H1 (cell line): Measurements from ENCODE around the gene ATP5F1E. TPM values are rescaled to one million over a fixed set of nuclear protein-coding genes. Genes with fewer than 3 reads are reported as not detected.
A peak's percentile ranks its signal among the peaks of the same experiment; 100 is the strongest.

ENCODE experiments used
- CTCF ChIA-PET: fragments of 300-600 bp; sonication (Branson Sonifier 250); formaldehyde crosslinking; loops from one replicate; lab custom pipeline; 2021; ENCODE audit not compliant: partially characterized antibody; lab: Charles Lee
- POLR2A ChIA-PET: fragments of 300-600 bp; sonication (Branson Sonifier 250); formaldehyde crosslinking; loops from one replicate; lab custom pipeline; 2021; ENCODE audit warnings: inconsistent platforms; ENCODE audit not compliant: partially characterized antibody; lab: Charles Lee
- DNase-seq, 2 experiments: peaks; one replicate each; pipeline versions ENCODE4 v3.0.0 to v3.0.0-alpha.2; 2010 to 2022; ENCODE audit warnings: low spot score in 2 of 2, low read depth in 1 of 2, mixed read lengths in 1 of 2
- FAIRE-seq: peaks from 2 replicates; lab custom pipeline; 2011; peaks lifted over from hg19 to GRCh38; lab: Jason Lieb, UNC
- H2AFZ ChIP-seq: 2 replicates; pipeline ENCODE4 v1.8.1; 2012; ENCODE audit warnings: low read length, inconsistent platforms
- H2AK5ac ChIP-seq: 2 replicates; pipeline ENCODE4 v1.6.1; 2013; ENCODE audit warnings: low read depth, low read length
- H2BK120ac ChIP-seq: replicated peaks from 2 replicates; pipeline ENCODE3; 2013; ENCODE audit warnings: low read depth, low read length, inconsistent platforms
- H2BK12ac ChIP-seq: 2 replicates; pipeline ENCODE4 v1.6.1; 2013; ENCODE audit warnings: low read depth, low read length
- H2BK15ac ChIP-seq: 2 replicates; pipeline ENCODE4 v1.6.1; 2013; ENCODE audit warnings: low read length
- H2BK20ac ChIP-seq: 2 replicates; pipeline ENCODE4 v1.6.1; 2013; ENCODE audit warnings: low read length
- H2BK5ac ChIP-seq: 2 replicates; pipeline ENCODE4 v1.6.1; 2013; ENCODE audit warnings: low read depth, low read length
- H3K14ac ChIP-seq: 2 replicates; pipeline ENCODE4 v1.6.1; 2013; ENCODE audit warnings: inconsistent platforms; ENCODE audit not compliant: insufficient read length
- H3K18ac ChIP-seq: 2 replicates; pipeline ENCODE4 v1.6.1; 2013; ENCODE audit warnings: low read length; ENCODE audit errors: extremely low read depth
- H3K23ac ChIP-seq: 2 replicates; pipeline ENCODE4 v1.6.1; 2013; ENCODE audit warnings: inconsistent platforms; ENCODE audit not compliant: insufficient read length
- H3K23me2 ChIP-seq: 2 replicates; pipeline ENCODE4 v1.6.1; 2013; ENCODE audit warnings: low read depth, low read length
- H3K27ac ChIP-seq: 2 replicates; pipeline ENCODE4 v1.6.1; 2011; ENCODE audit warnings: low read depth, low read length, inconsistent platforms
- H3K27me3 ChIP-seq, 4 experiments: replicated peaks in 1 of 4; 1 replicate in 1 of 4; 2 replicates in 3 of 4; pipeline versions ENCODE4 v1.6.1 to v1.8.1; 2011 to 2013; ENCODE audit warnings: low read length in 3 of 4, mild to moderate bottlenecking in 3 of 4, inconsistent platforms in 2 of 4, mixed read lengths in 2 of 4, moderate library complexity in 1 of 4; ENCODE audit not compliant: control insufficient read depth in 3 of 4, insufficient read depth in 3 of 4; ENCODE audit errors: extremely low read depth in 1 of 4
- H3K36me3 ChIP-seq, 4 experiments: 2 replicates each; pipeline versions ENCODE4 v1.6.1 to v1.8.1; 2011 to 2013; ENCODE audit warnings: mild to moderate bottlenecking in 4 of 4, low read length in 3 of 4, moderate library complexity in 2 of 4, control low read depth in 1 of 4, inconsistent platforms in 1 of 4; ENCODE audit not compliant: insufficient read depth in 4 of 4, control insufficient read depth in 2 of 4
- H3K4ac ChIP-seq: replicated peaks from 2 replicates; pipeline ENCODE3; 2013; ENCODE audit warnings: low read length, low read depth, mixed read lengths, inconsistent platforms; ENCODE audit not compliant: insufficient read length
- H3K4me1 ChIP-seq, 4 experiments: replicated peaks in 1 of 4; 1 replicate in 1 of 4; 2 replicates in 3 of 4; pipeline versions ENCODE4 v1.6.1 to v1.8.1; 2011 to 2013; ENCODE audit warnings: low read length in 3 of 4, inconsistent platforms in 2 of 4, mixed read lengths in 1 of 4; ENCODE audit not compliant: insufficient read depth in 4 of 4, control insufficient read depth in 3 of 4
- H3K4me2 ChIP-seq, 2 experiments: 2 replicates each; pipeline versions ENCODE4 v1.6.1 to v1.8.1; 2011 to 2013; ENCODE audit warnings: low read depth in 2 of 2, low read length in 2 of 2, control low read depth in 1 of 2, inconsistent platforms in 1 of 2, mild to moderate bottlenecking in 1 of 2; ENCODE audit not compliant: insufficient read depth in 1 of 2
- H3K4me3 ChIP-seq, 4 experiments: fragments of 200-600, 300-600 bp in 1 of 4; sonication (generic), shearing (Covaris generic), sonication (Bioruptor Twin) in 1 of 4; 2 replicates each; pipeline versions ENCODE4 v1.5.1 to v1.8.1; 2011 to 2016; ENCODE audit warnings: low read length in 4 of 4, low read depth in 3 of 4, control low read depth in 2 of 4, inconsistent platforms in 2 of 4, mild to moderate bottlenecking in 2 of 4, mixed read lengths in 1 of 4, moderate library complexity in 1 of 4; ENCODE audit not compliant: insufficient read depth in 2 of 4; ENCODE audit errors: extremely low read depth in 1 of 4
- H3K56ac ChIP-seq: replicated peaks from 2 replicates; pipeline ENCODE3; 2013; ENCODE audit warnings: low read depth, mild to moderate bottlenecking, mixed read lengths, low read length, inconsistent platforms; ENCODE audit not compliant: insufficient read length
- H3K79me1 ChIP-seq: 2 replicates; pipeline ENCODE4 v1.6.1; 2013; ENCODE audit warnings: low read depth, low read length, control low read depth
- H3K79me2 ChIP-seq, 2 experiments: 2 replicates each; pipeline versions ENCODE4 v1.6.1 to v1.8.1; 2012 to 2013; ENCODE audit warnings: low read length in 2 of 2, mild to moderate bottlenecking in 2 of 2, inconsistent platforms in 1 of 2; ENCODE audit not compliant: insufficient read depth in 2 of 2, control insufficient read depth in 1 of 2
- H3K9ac ChIP-seq, 4 experiments: replicated peaks in 1 of 4; 1 replicate in 1 of 4; 2 replicates in 3 of 4; pipeline versions ENCODE4 v1.6.1 to v1.8.1; 2011 to 2013; ENCODE audit warnings: low read depth in 3 of 4, low read length in 3 of 4, control low read depth in 2 of 4, mild to moderate bottlenecking in 2 of 4, moderate library complexity in 2 of 4, inconsistent platforms in 1 of 4; ENCODE audit errors: extremely low read depth in 1 of 4
- H3K9me3 ChIP-seq, 2 experiments: 2 replicates each; pipeline versions ENCODE4 v1.6.1 to v1.8.1; 2012 to 2013; ENCODE audit warnings: mild to moderate bottlenecking in 2 of 2, moderate library complexity in 2 of 2, control low read depth in 1 of 2, inconsistent platforms in 1 of 2, low read depth in 1 of 2, low read length in 1 of 2, mixed read lengths in 1 of 2; ENCODE audit not compliant: insufficient read depth in 2 of 2
- H4K20me1 ChIP-seq, 2 experiments: replicated peaks in 1 of 2; 2 replicates each; pipeline versions ENCODE3 to v1.8.1; 2011 to 2013; ENCODE audit warnings: inconsistent platforms in 2 of 2, low read length in 2 of 2, mild to moderate bottlenecking in 1 of 2; ENCODE audit not compliant: insufficient read depth in 2 of 2, control insufficient read depth in 1 of 2
- H4K5ac ChIP-seq: 2 replicates; pipeline ENCODE4 v1.6.1; 2013; ENCODE audit warnings: low read length, low read depth, mixed read lengths, inconsistent platforms; ENCODE audit not compliant: insufficient read length
- H4K8ac ChIP-seq: 2 replicates; pipeline ENCODE4 v1.8.0; 2013; ENCODE audit warnings: mild to moderate bottlenecking, moderate library complexity, low read length, inconsistent platforms; ENCODE audit not compliant: insufficient read depth; ENCODE audit errors: extremely low read depth
- H4K91ac ChIP-seq: replicated peaks from 2 replicates; pipeline ENCODE3; 2013; ENCODE audit warnings: low read length, mixed read lengths, inconsistent platforms; ENCODE audit not compliant: insufficient read length
- BRCA1 ChIP-seq: IDR thresholded peaks from 2 replicates; pipeline ENCODE4 v1.6.1; 2012; ENCODE audit warnings: low read depth, low read length, improper control_type of control experiment
- CBX8 ChIP-seq: fragments of 300-800, 300-1000 bp; sonication (generic); IDR thresholded peaks from 2 replicates; pipeline ENCODE4 v1.7.1; 2016; ENCODE audit warnings: low read depth, low read length, borderline replicate concordance
- CTCF ChIP-seq, 3 experiments: IDR thresholded peaks; 1 replicate in 2 of 3; 2 replicates in 1 of 3; pipeline versions ENCODE4 v1.5.1 to v1.6.1; 2011; ENCODE audit warnings: low read length in 3 of 3, mild to moderate bottlenecking in 3 of 3, inconsistent platforms in 2 of 3, low read depth in 1 of 3, moderate library complexity in 1 of 3; ENCODE audit not compliant: insufficient read depth in 1 of 3; ENCODE audit errors: control extremely low read depth in 1 of 3
- E2F6 ChIP-seq: IDR thresholded peaks from 2 replicates; pipeline ENCODE4 v1.6.1; 2012; ENCODE audit warnings: inconsistent platforms
- GTF2F1 ChIP-seq: IDR thresholded peaks from 2 replicates; pipeline ENCODE4 v1.6.1; 2012; ENCODE audit warnings: low read depth, low read length, improper control_type of control experiment, borderline replicate concordance
- JUN ChIP-seq: IDR thresholded peaks from 2 replicates; pipeline ENCODE4 v1.6.1; 2011; ENCODE audit warnings: low read depth, mild to moderate bottlenecking, improper control_type of control experiment, low read length
- SRF ChIP-seq: IDR thresholded peaks from 2 replicates; pipeline ENCODE4 v1.6.1; 2011; ENCODE audit warnings: mild to moderate bottlenecking, low read depth, low read length, moderate library complexity
- SUZ12 ChIP-seq: fragments of 200-600 bp; sonication (generic); IDR thresholded peaks from 2 replicates; pipeline ENCODE4 v1.6.1; 2012; ENCODE audit warnings: mild to moderate bottlenecking, inconsistent platforms, low read length, moderate library complexity, mixed read lengths
- WGBS, 2 experiments: shearing (Covaris generic) in 1 of 2; methylation state at CpG; one replicate each; pipeline versions ENCODE4 v1.1.6 to v1.1.7; 2013 to 2015; ENCODE audit warnings: low lambda C conversion rate in 2 of 2, mixed read lengths in 2 of 2, inconsistent platforms in 1 of 2, low coverage in 1 of 2, missing lambda C conversion rate in 1 of 2; ENCODE audit not compliant: insufficient replicate concordance in 2 of 2, insufficient coverage in 1 of 2, insufficient read length in 1 of 2; ENCODE audit errors: extremely low coverage in 1 of 2, missing lambda C conversion rate in 1 of 2; 5-methylcytosine and 5-hydroxymethylcytosine counted together
- polyA plus RNA-seq, 7 experiments: library from polyadenylated mRNA; depleted of rRNA in 3 of 7; stranded (reverse) in 5 of 7; unstranded in 2 of 7; fragments of >200 nt in 5 of 7; fragments of 200-250 nt in 2 of 7; gene quantifications; 1 replicate in 5 of 7; 2 replicates in 1 of 7; 4 replicates in 1 of 7; pipeline versions ENCODE4 v1.2.1 to v1.2.3, GENCODE V29; 2011 to 2013; ENCODE audit warnings: missing spikeins in 2 of 7, mixed read lengths in 2 of 7
- total RNA-seq: library from RNA; stranded (reverse); fragmentation: NEBNext Ultra II Directional; extraction: Animal tissue kit (Norgen Biotek cat#: 25700); gene quantifications from 2 replicates; pipeline ENCODE4 v1.2.1, GENCODE V29; 2021

ATP5F1E gene
- total and polyA plus RNA-seq, 2 of the 8 experiments (the other 6 are each of a cell fraction or from before 2014, with no cell fraction given) = 15.7 to 47.8 TPM

DNA sequence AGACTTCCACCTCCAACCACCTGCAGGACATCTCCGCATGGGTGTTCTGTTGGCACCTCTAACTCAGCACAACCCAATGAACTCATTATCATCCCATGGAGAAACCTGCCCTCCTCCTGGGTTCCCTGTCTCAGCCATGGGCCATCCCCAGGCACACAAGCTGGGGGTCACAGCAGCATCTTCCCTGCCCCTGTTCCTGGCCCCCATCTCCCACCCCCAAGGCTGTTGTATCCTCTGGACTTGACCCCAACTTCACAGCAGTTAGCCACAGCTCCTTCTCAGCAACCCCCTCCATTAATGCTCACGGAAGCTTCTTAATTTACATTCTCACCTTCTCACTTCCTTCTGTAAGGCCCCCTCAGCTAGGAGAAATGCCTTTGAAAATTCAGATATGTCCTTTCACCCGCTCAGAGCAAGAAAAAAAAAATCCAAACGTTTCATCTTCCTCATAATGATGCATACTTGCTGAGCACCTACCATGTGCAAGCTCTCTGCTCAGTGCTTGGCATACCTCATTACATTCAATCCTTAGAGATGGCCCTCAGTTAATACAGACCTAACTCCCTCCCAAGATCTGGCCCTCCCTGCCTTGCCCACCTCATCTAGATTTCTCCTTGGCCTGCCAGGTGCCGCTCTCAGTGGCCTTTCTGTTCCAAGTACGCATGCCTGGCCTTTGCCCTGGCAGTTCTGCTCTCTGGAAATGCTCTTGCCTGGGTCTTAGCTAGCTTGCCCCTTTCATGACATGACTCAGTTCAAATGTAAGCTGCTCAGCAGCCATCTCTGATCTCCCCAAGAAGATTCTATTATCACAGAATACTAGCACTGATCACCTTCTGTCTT, 53.6 kb downstream of the ATP5F1E start:
- no peaks in the 10 kb centered on the region for H3K9me3 ChIP-seq
- H3K27me3 ChIP-seq = no peaks in the 10 kb centered on the region
- H3K79me1 ChIP-seq = peaks cover 7% of the 10 kb centered on the region
- H2AFZ ChIP-seq = no peak overlapping the region
- no peak overlapping the region for H3K23ac ChIP-seq
- no peak overlapping the region for H2BK120ac ChIP-seq
- no peak overlapping the region for H4K5ac ChIP-seq
- 72% methylated on average over 6 of the region's 6 CpGs; no CpG with 5 or more reads in 1 of the 2 experiments for WGBS, 2 experiments
- peaks cover 4 to 19% of the 10 kb centered on the region in 2 experiments for H3K79me2 ChIP-seq
- DNase-seq (no peak), FAIRE-seq (no peak)
- no peak overlapping the region for H3K4ac ChIP-seq
- H4K20me1 ChIP-seq = peaks cover 0 to 2% of the 10 kb centered on the region in 2 experiments
- H3K14ac ChIP-seq = no peak overlapping the region
- no peak overlapping the region for H2AK5ac ChIP-seq
- H2BK20ac ChIP-seq = no peak overlapping the region
- no peaks in the 10 kb centered on the region; the same call in 1 of the 2 replicates for H3K23me2 ChIP-seq
- no peak overlapping the region for H3K9ac ChIP-seq
- no peak overlapping the region for H3K27ac ChIP-seq
- H4K91ac ChIP-seq = no peak overlapping the region
- H2BK5ac ChIP-seq = no peak overlapping the region
- H2BK12ac ChIP-seq = no peak overlapping the region
- no peak overlapping the region for H4K8ac ChIP-seq
- POLR2A ChIA-PET = interaction anchor here (0.9 to 1.4 kb wide), 3 partner anchors 12 to 65 kb away, joined by 3 read pairs; no protein-coding TSS in a partner anchor
- H3K36me3 ChIP-seq = no peaks in the 10 kb centered on the region
- H3K4me3 ChIP-seq = no peak overlapping the region
- CTCF ChIA-PET = interaction anchor here (0.7 to 1.3 kb wide), 4 partner anchors 10 to 228 kb away, joined by 3 to 4 read pairs (median 3); no protein-coding TSS in a partner anchor
- peaks cover 0 to 3% (median 0%) of the 10 kb centered on the region in 4 experiments; a peak in 2 of 7 replicates for H3K4me1 ChIP-seq
- H3K4me2 ChIP-seq = no peak overlapping the region
- H3K18ac ChIP-seq = no peak overlapping the region
- H2BK15ac ChIP-seq = 0 out of 2 replicates have a peak overlapping the region, but pooled peaks have one; percentile 83
- H3K56ac ChIP-seq = no peak overlapping the region
- no peak for TF ChIP-seq SUZ12
- no peak for TF ChIP-seq CBX8
- no peak for TF ChIP-seq E2F6
- TF ChIP-seq GTF2F1 = no peak
- TF ChIP-seq BRCA1 = no peak
- TF ChIP-seq CTCF (IDR thresholded peaks at IDR 0.05; ENCODE audit: control extremely low read depth in 1 of 3, insufficient read depth in 1 of 3, low read depth in 1 of 3, low read length in 3 of 3) = no peak
- TF ChIP-seq SRF = no peak
- TF ChIP-seq JUN = no peak
